B cell (primary cell): ENCODE data around the gene PRCC.
"Not testable (repeated sequence)": the region's sequence is repeated elsewhere in the genome, so short reads cannot be mapped to it uniquely, and the experiment has no call there.

Source experiments
- CTCF ChIP-seq: fragments of 200-600 bp; IDR thresholded peaks from one replicate; pipeline ENCODE4 v1.8.0; 2022; ENCODE audit warnings: antibody characterized with exemption, mild to moderate bottlenecking
- EZH2 ChIP-seq: IDR thresholded peaks from 2 replicates; pipeline ENCODE4 v1.6.1; 2012; ENCODE audit warnings: borderline replicate concordance, low read depth, mild to moderate bottlenecking, moderate library complexity, low read length; ENCODE audit not compliant: insufficient read depth, poor library complexity, severe bottlenecking

- TF ChIP-seq CTCF, EZH2: not testable (repeated sequence)
Observed at GRCh38 chr1:156765136-156765535, 2.2 kb upstream of the PRCC start.
